Measurements from ENCODE around the gene ST6GALNAC5.
"Not testable (repeated sequence)": the region's sequence is repeated elsewhere in the genome, so short reads cannot be mapped to it uniquely, and the experiment has no call there.

The ST6GALNAC5 gene

DNA sequence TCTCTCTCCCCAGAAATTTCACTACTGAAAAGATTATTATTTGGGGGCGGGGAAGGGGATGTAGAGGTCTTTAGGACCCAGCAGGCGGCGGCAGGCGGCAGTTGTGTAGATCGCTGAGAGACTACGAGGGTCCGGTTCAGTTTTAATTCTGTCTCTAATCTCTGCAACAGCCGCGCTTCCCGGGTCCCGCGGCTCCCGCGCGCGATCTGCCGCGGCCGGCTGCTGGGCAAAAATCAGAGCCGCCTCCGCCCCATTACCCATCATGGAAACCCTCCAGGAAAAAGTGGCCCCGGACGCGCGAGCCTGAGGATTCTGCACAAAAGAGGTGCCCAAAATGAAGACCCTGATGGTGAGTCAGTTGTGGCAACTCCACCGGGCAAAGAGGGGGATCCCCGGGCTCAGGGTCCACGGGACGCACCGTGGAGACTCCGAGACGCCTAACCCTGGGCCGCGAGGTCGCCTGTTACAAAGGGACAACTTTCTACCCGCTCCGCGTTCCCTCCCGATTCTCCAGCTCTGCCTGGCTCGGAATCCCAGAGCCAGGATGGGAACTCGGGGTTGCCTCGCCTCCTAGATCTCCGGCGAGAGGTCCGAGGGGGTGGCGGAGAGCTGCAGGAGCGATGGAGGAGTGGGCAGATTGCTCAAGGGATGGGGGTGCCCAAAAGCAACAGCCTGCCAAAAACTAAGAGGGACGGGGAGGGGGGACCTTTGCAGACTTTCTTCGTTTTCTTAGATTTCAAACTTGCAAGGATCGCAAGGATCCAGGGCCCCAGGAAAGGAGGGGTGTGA is at the start of gene ST6GALNAC5:
Gene ST6GALNAC5 (plus strand): TSS at position 139 of the 789 bp plus-strand sequence.
- no peak for DNase-seq

GRCh38 chr1:76820028-76820427 is 47.3 kb upstream of the ST6GALNAC5 start:
- no peak for DNase-seq

DNA sequence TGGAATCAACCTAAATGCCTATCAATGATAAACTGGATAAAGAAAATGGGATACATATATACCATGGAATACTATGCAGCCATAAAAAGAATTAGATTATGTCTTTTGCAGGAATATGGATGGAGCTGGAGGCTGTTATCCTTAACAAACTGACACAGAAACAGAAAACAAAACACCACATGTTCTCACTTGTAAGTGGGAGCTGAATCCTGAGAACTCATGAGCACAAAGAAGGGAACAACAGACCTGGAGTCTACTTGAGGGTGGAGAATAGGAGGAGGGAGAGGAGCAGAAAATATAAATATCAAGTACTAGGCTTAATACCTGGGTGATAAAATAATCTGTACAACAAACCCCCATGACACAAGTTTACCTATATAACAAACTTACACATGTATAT is 44.3 kb upstream of the ST6GALNAC5 start:
- DNase-seq = not testable (repeated sequence)

- no peak for DNase-seq
These were observed 43.2 kb upstream of the ST6GALNAC5 start for GRCh38 chr1:76824106-76824505.

DNA sequence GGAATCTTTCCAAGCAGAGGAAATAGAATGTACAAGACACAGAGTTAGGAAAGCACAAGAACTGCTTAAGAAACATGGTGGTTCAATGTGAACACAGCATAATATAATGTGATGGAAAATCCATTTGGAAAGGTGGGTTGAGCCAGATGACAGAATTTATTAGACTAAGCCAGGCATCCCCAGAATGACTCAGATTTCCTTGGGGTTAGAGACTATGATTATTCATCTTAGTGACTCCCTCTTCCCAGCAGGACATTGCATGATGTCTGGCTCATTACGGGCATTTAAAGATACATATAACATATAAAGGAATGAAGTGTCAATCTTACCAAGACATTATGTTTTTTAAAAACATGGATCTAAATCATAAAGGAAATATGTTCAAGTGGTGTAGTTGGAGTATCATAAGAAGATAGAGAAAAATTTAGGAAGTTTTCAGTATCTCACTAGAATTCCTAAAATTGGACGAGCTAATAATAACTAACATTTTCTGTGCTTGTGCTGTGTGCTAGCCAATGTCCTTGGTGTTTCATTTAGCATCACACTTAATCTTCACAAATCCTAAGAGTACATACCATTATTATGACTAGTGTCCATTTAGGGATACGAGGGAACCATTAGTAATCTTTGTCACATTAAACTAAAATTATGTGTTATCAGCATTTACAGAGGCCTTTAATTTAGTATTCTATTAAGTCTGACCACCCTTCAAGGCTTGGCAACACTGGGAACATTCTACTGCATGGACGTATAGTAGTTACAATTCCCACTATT is 41.0 kb upstream of the ST6GALNAC5 start:
- no peak for DNase-seq

GRCh38 chr1:76827066-76827465 is 40.2 kb upstream of the ST6GALNAC5 start:
- no peak for DNase-seq

DNA sequence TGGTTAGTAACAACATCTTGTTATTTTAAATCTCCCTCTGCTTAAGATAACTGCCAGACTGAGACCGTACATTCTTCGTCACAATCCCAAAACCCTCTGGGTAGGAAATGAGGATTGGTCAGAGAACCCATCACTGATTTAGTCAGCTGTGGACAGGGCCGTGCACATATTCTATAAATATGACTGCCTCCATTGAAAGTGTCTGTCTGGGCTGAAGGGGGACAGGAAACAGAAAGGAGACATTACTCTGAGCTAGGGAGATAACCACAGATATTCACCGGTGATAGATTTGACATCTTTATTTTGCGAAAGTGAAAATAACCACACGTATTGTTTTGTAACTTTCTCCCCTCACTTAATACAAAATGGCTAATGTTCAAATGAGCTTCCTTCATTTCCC is 36.9 kb upstream of the ST6GALNAC5 start:
- DNase-seq = no peak

GRCh38 chr1:76832521-76832920 is 34.8 kb upstream of the ST6GALNAC5 start:
- DNase-seq = no peak

- no peak for DNase-seq
These were observed 34.1 kb upstream of the ST6GALNAC5 start for GRCh38 chr1:76833151-76833550.

- DNase-seq = no peak
These were observed 33.4 kb upstream of the ST6GALNAC5 start for GRCh38 chr1:76833856-76834255.

GRCh38 chr1:76835203-76835602 is 32.1 kb upstream of the ST6GALNAC5 start:
- no peak for DNase-seq

GRCh38 chr1:76840278-76840677 is 27.0 kb upstream of the ST6GALNAC5 start:
- DNase-seq = no peak

- no peak for DNase-seq
These were observed 25.8 kb upstream of the ST6GALNAC5 start for GRCh38 chr1:76841460-76841859.

DNA sequence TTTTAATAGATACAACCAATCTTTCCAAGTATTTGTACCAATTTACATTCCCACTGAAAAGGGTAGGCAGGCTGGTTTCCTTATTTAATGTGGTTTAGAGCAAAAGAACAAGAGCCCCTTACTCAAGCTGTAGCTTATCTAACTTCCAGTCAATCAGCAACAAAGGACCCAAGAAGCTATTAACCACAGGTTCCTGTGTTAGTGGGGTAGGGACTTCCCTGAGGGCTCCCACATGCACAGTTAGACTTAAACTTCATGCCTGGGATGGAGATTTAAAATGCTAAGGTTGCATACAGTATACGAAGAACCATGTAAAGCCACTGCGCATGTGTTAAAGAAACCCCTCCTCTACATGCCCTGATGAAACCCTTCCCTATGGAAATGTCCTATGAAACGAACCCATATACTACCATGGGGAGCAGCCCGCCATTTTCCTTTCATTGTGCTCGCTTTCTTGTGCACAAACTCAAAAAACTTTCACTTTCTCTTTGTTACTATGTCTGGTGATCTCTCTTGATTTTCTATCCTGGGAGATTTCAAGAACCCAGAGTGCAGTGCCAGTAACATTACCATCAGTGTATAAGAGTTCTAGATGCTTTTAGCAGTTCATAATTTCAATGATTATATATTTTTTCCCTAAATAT is 23.3 kb upstream of the ST6GALNAC5 start:
- no peak for DNase-seq

DNA sequence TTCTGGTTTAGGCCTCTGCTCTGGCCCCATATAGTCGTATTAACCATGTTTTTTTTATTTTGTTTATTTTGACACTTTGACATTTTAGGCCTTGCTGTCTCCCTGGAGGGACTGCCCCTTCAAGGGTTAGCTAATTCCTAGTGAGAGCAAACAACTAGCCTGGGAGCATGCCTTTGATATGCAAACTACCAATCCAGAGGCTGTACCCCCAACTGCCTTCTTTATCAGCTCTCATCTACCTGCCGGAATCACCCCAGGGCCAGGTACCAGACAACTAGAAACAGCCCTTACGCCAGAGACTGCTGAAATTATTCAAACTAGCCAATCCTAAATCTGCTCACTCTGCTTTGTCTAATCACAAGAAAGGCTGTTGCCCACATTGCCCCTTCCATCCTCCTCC is 13.0 kb upstream of the ST6GALNAC5 start:
- DNase-seq = no peak

DNA sequence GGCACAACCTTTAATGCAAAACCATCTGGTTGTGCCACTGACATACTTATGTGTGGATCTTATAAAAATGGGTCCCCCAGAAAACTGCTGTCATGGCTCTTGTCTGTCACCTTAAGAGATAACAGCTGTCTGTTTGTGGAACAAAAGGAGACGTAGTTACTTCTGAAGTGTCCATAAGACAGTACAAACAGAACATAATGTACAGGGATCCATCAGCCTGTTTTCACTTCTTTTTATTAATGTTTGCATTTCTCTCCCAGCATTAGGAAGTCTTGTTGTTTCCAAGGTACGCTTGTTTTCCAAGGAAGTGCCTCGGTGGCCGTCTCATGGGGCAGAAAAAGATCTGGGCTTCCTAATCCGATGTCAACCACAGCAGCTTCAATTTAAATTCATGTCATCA is 11.2 kb upstream of the ST6GALNAC5 start:
- DNase-seq = no peak

DNA sequence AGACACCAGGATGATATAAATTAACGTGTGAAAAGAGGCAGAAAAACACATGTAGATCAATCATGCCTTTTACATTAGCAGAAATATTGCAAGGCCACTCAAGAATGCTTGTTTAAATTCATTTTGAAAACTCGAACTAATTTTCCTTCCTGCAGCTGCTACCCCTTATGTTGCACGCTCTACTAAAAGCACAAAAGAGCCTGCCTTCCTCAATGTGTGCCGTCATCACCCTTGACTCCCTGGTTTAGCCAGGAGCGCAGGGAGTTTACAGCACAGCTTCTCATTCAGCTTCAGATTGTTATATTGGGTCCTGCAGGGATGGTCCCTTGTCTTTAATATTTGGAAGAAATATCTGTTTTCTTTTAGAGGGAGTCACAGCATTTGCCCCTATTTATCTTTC is 10.1 kb upstream of the ST6GALNAC5 start:
- no peak for DNase-seq

GRCh38 chr1:76857973-76858372 is 9.3 kb upstream of the ST6GALNAC5 start:
- DNase-seq = no peak

GRCh38 chr1:76861149-76861548 is 6.1 kb upstream of the ST6GALNAC5 start:
- no peak for DNase-seq

GRCh38 chr1:76862447-76862846 is 4.8 kb upstream of the ST6GALNAC5 start:
- DNase-seq = no peak

DNA sequence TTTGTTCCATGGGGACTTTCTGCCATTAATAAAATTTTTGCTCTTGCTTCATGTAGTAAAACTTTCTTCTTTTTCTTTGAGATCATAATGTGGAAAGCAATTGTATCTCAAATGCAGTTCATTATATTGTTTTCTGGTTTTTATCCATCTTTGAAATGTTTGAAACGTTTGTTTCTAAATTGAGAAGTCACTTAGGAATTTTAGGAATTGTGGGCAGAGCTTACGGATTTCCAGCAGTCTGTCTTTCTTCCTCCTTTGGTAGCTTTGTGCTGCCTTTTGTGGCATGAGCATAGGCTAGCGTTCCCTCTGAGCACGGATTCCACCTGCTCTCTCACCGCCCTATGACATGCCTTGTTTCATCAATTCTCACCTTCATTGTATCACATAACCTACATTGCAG is 2.9 kb upstream of the ST6GALNAC5 start:
- no peak for DNase-seq

GRCh38 chr1:76865696-76866286 is 1.5 kb upstream of the ST6GALNAC5 start:
- no peak for DNase-seq

DNA sequence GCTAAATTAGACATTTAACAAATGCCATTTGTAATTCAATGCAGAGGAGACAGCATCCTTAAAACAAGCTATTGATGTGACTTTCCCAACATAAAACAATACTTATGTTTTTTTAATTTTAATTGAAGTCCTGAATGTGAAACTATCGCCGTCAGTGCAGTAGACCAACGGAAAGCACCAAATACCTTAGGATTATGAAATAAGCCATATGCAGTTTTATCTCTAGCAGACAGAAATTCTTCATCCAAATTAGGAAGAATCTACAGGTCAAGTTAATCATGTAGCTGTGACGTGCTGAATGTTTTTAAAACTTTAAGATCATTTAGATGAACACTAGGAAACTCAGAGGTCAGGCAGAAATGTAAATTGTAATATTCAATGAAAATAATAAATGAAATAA is 714 bp upstream of the ST6GALNAC5 start:
- DNase-seq = no peak
